ENCODE data around the gene DNAH14.
"Not testable (repeated sequence)": the region's sequence is repeated elsewhere in the genome, so short reads cannot be mapped to it uniquely, and the experiment has no call there.

The DNAH14 gene

GRCh38 chr1:225277445-225277844, 348.0 kb downstream of the DNAH14 start:
- no peak for DNase-seq

- no peak for DNase-seq
Observed at GRCh38 chr1:225280563-225280962, 351.1 kb downstream of the DNAH14 start.

- DNase-seq: no peak
Observed at GRCh38 chr1:225290244-225290643, 360.8 kb downstream of the DNAH14 start.

GRCh38 chr1:225299624-225300023, 370.1 kb downstream of the DNAH14 start:
- no peak for DNase-seq

- DNase-seq: no peak
Observed at GRCh38 chr1:225300381-225300780, 370.9 kb downstream of the DNAH14 start.

- no peak for DNase-seq
Observed at GRCh38 chr1:225304996-225305395, 375.5 kb downstream of the DNAH14 start.

- DNase-seq: not testable (repeated sequence)
Observed at GRCh38 chr1:225310544-225310943, 381.1 kb downstream of the DNAH14 start.

- DNase-seq: peak; percentile 56
Observed at GRCh38 chr1:225318706-225319575, 389.5 kb downstream of the DNAH14 start.

- DNase-seq: no peak
Observed at GRCh38 chr1:225319871-225320270, 390.4 kb downstream of the DNAH14 start.

- no peak for DNase-seq
Observed at GRCh38 chr1:225321784-225322183, 392.3 kb downstream of the DNAH14 start.

GRCh38 chr1:225329041-225329440, 399.6 kb downstream of the DNAH14 start:
- DNase-seq: no peak

- DNase-seq: not testable (repeated sequence)
Observed at GRCh38 chr1:225329996-225330395, 400.5 kb downstream of the DNAH14 start.

- DNase-seq: no peak
Observed at GRCh38 chr1:225332686-225333085, 403.2 kb downstream of the DNAH14 start.

- DNase-seq: not testable (repeated sequence)
Observed at GRCh38 chr1:225335098-225335778, 405.8 kb downstream of the DNAH14 start.

- no peak for DNase-seq
Observed at GRCh38 chr1:225338545-225338944, 409.1 kb downstream of the DNAH14 start.

GRCh38 chr1:225341642-225342041, 412.2 kb downstream of the DNAH14 start:
- DNase-seq: no peak

- no peak for DNase-seq
Observed at GRCh38 chr1:225342695-225343094, 413.2 kb downstream of the DNAH14 start.

GRCh38 chr1:225343618-225344017, 414.1 kb downstream of the DNAH14 start:
- no peak for DNase-seq

- DNase-seq: no peak
Observed at GRCh38 chr1:225347123-225347683, 417.7 kb downstream of the DNAH14 start.

GRCh38 chr1:225348400-225348799, 418.9 kb downstream of the DNAH14 start:
- DNase-seq: no peak

GRCh38 chr1:225349826-225350225, 420.4 kb downstream of the DNAH14 start:
- no peak for DNase-seq

GRCh38 chr1:225350872-225351271, 421.4 kb downstream of the DNAH14 start:
- no peak for DNase-seq

- DNase-seq: no peak
Observed at GRCh38 chr1:225354906-225355305, 425.4 kb downstream of the DNAH14 start.

- DNase-seq: no peak
Observed at GRCh38 chr1:225355863-225356262, 426.4 kb downstream of the DNAH14 start.

All from DMS79 treated with DMSO at 0.1 percent for 48 hours (cell line).